HepG2 (cell line): Measurements from ENCODE around the gene OR2V2. TPM values are rescaled to one million over a fixed set of nuclear protein-coding genes. Genes with fewer than 3 reads are reported as not detected.

Experiments used
- ATF1 ChIP-seq: IDR thresholded peaks from 2 replicates; pipeline ENCODE4 v1.6.1; 2016; ENCODE audit warnings: mild to moderate bottlenecking, control low read depth
- CREB1 ChIP-seq, 2 experiments: fragments of 450-650 bp in 1 of 2; IDR thresholded peaks; 2 replicates each; pipeline ENCODE4 v1.6.1; 2016 to 2017; ENCODE audit warnings: control low read depth in 1 of 2, mild to moderate bottlenecking in 1 of 2, missing compliant biosample characterization in 1 of 2, missing genetic modification characterization in 1 of 2
- PCBP1 ChIP-seq: fragments of 200-400 bp; formaldehyde crosslinking; IDR thresholded peaks from 2 replicates; pipeline ENCODE4 v1.6.1; 2017; ENCODE audit warnings: mild to moderate bottlenecking, low read depth, low read length, borderline replicate concordance
- POLR2A ChIP-seq, 2 experiments: IDR thresholded peaks; 2 replicates each; pipeline ENCODE4 v1.6.1; 2011; ENCODE audit warnings: low read depth in 2 of 2, low read length in 2 of 2, mild to moderate bottlenecking in 1 of 2, moderate library complexity in 1 of 2; ENCODE audit not compliant: insufficient read depth in 1 of 2
- RFXANK ChIP-seq: IDR thresholded peaks from 2 replicates; pipeline ENCODE4 v1.6.1; 2016
- SOX6 ChIP-seq, 2 experiments: fragments of 450-650 bp in 1 of 2; sonication (generic) in 1 of 2; formaldehyde crosslinking in 1 of 2; IDR thresholded peaks; 2 replicates each; pipeline versions ENCODE4 v1.4.0 to v1.6.1; 2017 to 2020; ENCODE audit warnings: antibody characterized with exemption in 1 of 2, mild to moderate bottlenecking in 1 of 2, missing genetic modification reagents in 1 of 2
- ZNF329 ChIP-seq: sonication (generic); formaldehyde crosslinking; IDR thresholded peaks from 2 replicates; pipeline ENCODE4 v1.9.0; 2021; ENCODE audit warnings: low read depth, mild to moderate bottlenecking, missing genetic modification reagents
- ZNF550 ChIP-seq: sonication (generic); formaldehyde crosslinking; IDR thresholded peaks from 2 replicates; pipeline ENCODE4 v1.4.0; 2020; ENCODE audit warnings: mild to moderate bottlenecking, missing genetic modification reagents, borderline replicate concordance
- ZNF605 ChIP-seq: sonication (generic); formaldehyde crosslinking; IDR thresholded peaks from 2 replicates; pipeline ENCODE4 v1.8.0; 2022; ENCODE audit warnings: mild to moderate bottlenecking, missing genetic modification reagents
- ZNF614 ChIP-seq: IDR thresholded peaks from 2 replicates; pipeline ENCODE4 v1.6.1; 2018; ENCODE audit warnings: missing biosample characterization, missing genetic modification reagents, inconsistent platforms, borderline replicate concordance
- ZNF75D ChIP-seq: sonication (generic); formaldehyde crosslinking; IDR thresholded peaks from 2 replicates; pipeline ENCODE4 v1.8.1; 2023; ENCODE audit warnings: missing genetic modification reagents, mild to moderate bottlenecking, borderline replicate concordance
- ZNF773 ChIP-seq: sonication (generic); formaldehyde crosslinking; IDR thresholded peaks from 2 replicates; pipeline ENCODE4 v1.4.0; 2020; ENCODE audit warnings: missing genetic modification reagents, borderline replicate concordance
- polyA plus RNA-seq, 8 experiments: library from polyadenylated mRNA; depleted of rRNA in 3 of 8; stranded (reverse) in 7 of 8; unstranded in 1 of 8; fragments of >200 nt; fragmentation: Illumina TruSeq in 4 of 8; extraction: Trizol in 4 of 8; gene quantifications; 2 replicates each; pipeline versions ENCODE4 v1.2.1 to v1.2.3, GENCODE V29; 2011 to 2016; ENCODE audit warnings: low read depth in 4 of 8, missing spikeins in 1 of 8, mixed read lengths in 1 of 8; ENCODE audit not compliant: insufficient read depth in 1 of 8
- total RNA-seq, 5 experiments: library from RNA; depleted of rRNA; stranded (reverse); fragments of >200 nt; fragmentation: Illumina TruSeq; extraction: Trizol; gene quantifications; 2 replicates each; pipeline ENCODE4 v1.2.3, GENCODE V29; 2016; ENCODE audit warnings: low read depth in 1 of 5
- TF ChIP-seq, protein P1 (sequence below): sonication (generic); formaldehyde crosslinking; IDR thresholded peaks from 2 replicates; pipeline ENCODE4 v1.8.1; 2023; ENCODE audit warnings: mild to moderate bottlenecking, moderate library complexity, missing genetic modification reagents
- TF ChIP-seq, protein P2 (sequence below): sonication (generic); formaldehyde crosslinking; IDR thresholded peaks from 2 replicates; pipeline ENCODE4 v1.5.1; 2020; ENCODE audit warnings: mild to moderate bottlenecking, missing genetic modification reagents, borderline replicate concordance
- TF ChIP-seq, protein P3 (sequence below): IDR thresholded peaks from 2 replicates; pipeline ENCODE4 v1.6.1; 2016; ENCODE audit warnings: low read depth, missing genetic modification reagents, missing compliant biosample characterization

Gene OR2V2
- total and polyA plus RNA-seq, 2 of the 13 experiments (the other 11 are each of a cell fraction or from before 2014, with no cell fraction given) = not detected

DNA sequence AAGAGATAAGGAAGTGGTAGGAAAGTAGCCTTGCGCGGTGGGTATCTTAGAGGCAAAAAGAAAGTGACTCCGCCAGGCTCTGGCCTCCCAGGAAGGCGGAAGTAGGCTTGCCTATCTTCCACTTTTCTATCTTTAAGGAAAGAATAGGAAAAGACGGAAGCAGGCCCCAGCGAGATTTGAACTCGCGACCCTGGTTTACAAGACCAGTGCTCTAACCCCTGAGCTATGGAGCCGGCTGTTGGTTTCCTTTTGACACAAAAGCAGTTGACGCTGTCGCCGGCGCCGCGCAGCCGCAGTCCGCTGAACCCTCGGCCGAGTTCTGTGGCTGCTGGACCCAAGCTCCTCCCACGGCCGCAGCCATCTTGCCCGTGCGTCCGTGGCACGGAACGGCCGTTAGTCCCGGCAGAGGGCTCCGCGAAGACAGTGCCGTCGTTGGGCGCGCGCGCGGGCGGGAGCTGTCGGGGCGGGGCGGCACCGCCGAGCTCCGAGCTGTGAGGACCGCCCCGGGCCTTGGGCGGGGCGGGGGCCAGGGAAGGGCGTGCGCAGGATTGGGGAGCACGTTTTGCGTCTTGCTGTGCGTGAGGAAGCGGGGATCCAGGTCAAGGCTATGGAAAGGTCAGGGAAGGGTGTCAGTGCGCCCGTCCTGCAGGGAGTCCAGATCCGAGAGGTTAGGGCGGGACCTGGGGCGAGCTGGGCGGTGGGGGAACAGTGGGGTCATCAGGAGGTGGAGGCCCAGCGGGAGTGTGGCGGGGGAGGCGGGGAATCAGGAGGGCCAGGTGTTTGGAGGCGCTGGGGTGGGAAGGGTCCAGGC is 44.3 kb downstream of the OR2V2 start (continued):
- no peak; the same call in 1 of the 2 replicates for TF ChIP-seq PCBP1
- TF ChIP-seq ZNF550 (CRISPR knock-in tag) = no peak
- TF ChIP-seq RFXANK = no peak
- TF ChIP-seq SOX6 (IDR thresholded peaks at IDR 0.05) = no peak
- TF ChIP-seq SOX6 (CRISPR knock-in tag; IDR thresholded peaks at IDR 0.05) = peak; percentile 68
- no peak for TF ChIP-seq ATF1 (CRISPR knock-in tag)
- TF ChIP-seq, protein P1, sequence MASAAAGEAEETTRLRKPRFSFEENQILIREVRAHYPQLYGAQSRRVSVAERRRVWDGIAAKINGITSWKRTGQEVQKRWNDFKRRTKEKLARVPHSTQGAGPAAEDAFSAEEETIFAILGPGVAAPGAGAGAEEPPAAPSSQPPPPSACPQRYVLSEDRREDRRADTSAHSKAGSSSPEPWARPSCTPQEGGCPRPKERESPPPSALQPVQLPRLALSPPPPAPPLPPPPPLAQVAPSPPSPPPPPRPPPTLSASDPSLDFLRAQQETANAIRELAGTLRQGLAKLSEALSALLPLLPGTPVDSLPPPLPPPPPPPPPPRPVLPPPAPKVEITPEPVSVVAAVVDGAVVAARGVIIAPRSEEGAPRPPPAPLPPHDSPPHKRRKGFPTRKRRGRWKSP (CRISPR knock-in tag) = no peak; the same call in 1 of the 2 replicates
- TF ChIP-seq ZNF773 (CRISPR knock-in tag) = 0 out of 2 replicates have a peak, but pooled peaks have one; percentile 52
- TF ChIP-seq, protein P2, sequence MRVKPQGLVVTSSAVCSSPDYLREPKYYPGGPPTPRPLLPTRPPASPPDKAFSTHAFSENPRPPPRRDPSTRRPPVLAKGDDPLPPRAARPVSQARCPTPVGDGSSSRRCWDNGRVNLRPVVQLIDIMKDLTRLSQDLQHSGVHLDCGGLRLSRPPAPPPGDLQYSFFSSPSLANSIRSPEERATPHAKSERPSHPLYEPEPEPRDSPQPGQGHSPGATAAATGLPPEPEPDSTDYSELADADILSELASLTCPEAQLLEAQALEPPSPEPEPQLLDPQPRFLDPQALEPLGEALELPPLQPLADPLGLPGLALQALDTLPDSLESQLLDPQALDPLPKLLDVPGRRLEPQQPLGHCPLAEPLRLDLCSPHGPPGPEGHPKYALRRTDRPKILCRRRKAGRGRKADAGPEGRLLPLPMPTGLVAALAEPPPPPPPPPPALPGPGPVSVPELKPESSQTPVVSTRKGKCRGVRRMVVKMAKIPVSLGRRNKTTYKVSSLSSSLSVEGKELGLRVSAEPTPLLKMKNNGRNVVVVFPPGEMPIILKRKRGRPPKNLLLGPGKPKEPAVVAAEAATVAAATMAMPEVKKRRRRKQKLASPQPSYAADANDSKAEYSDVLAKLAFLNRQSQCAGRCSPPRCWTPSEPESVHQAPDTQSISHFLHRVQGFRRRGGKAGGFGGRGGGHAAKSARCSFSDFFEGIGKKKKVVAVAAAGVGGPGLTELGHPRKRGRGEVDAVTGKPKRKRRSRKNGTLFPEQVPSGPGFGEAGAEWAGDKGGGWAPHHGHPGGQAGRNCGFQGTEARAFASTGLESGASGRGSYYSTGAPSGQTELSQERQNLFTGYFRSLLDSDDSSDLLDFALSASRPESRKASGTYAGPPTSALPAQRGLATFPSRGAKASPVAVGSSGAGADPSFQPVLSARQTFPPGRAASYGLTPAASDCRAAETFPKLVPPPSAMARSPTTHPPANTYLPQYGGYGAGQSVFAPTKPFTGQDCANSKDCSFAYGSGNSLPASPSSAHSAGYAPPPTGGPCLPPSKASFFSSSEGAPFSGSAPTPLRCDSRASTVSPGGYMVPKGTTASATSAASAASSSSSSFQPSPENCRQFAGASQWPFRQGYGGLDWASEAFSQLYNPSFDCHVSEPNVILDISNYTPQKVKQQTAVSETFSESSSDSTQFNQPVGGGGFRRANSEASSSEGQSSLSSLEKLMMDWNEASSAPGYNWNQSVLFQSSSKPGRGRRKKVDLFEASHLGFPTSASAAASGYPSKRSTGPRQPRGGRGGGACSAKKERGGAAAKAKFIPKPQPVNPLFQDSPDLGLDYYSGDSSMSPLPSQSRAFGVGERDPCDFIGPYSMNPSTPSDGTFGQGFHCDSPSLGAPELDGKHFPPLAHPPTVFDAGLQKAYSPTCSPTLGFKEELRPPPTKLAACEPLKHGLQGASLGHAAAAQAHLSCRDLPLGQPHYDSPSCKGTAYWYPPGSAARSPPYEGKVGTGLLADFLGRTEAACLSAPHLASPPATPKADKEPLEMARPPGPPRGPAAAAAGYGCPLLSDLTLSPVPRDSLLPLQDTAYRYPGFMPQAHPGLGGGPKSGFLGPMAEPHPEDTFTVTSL = peak; percentile 66; the same call in 1 of the 2 replicates
- TF ChIP-seq, protein P3, sequence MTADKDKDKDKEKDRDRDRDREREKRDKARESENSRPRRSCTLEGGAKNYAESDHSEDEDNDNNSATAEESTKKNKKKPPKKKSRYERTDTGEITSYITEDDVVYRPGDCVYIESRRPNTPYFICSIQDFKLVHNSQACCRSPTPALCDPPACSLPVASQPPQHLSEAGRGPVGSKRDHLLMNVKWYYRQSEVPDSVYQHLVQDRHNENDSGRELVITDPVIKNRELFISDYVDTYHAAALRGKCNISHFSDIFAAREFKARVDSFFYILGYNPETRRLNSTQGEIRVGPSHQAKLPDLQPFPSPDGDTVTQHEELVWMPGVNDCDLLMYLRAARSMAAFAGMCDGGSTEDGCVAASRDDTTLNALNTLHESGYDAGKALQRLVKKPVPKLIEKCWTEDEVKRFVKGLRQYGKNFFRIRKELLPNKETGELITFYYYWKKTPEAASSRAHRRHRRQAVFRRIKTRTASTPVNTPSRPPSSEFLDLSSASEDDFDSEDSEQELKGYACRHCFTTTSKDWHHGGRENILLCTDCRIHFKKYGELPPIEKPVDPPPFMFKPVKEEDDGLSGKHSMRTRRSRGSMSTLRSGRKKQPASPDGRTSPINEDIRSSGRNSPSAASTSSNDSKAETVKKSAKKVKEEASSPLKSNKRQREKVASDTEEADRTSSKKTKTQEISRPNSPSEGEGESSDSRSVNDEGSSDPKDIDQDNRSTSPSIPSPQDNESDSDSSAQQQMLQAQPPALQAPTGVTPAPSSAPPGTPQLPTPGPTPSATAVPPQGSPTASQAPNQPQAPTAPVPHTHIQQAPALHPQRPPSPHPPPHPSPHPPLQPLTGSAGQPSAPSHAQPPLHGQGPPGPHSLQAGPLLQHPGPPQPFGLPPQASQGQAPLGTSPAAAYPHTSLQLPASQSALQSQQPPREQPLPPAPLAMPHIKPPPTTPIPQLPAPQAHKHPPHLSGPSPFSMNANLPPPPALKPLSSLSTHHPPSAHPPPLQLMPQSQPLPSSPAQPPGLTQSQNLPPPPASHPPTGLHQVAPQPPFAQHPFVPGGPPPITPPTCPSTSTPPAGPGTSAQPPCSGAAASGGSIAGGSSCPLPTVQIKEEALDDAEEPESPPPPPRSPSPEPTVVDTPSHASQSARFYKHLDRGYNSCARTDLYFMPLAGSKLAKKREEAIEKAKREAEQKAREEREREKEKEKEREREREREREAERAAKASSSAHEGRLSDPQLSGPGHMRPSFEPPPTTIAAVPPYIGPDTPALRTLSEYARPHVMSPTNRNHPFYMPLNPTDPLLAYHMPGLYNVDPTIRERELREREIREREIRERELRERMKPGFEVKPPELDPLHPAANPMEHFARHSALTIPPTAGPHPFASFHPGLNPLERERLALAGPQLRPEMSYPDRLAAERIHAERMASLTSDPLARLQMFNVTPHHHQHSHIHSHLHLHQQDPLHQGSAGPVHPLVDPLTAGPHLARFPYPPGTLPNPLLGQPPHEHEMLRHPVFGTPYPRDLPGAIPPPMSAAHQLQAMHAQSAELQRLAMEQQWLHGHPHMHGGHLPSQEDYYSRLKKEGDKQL = no peak
- no peak for TF ChIP-seq ZNF329 (CRISPR knock-in tag)
- TF ChIP-seq ZNF75D (CRISPR knock-in tag) = no peak
- TF ChIP-seq ZNF614 (CRISPR knock-in tag) = peak; percentile 77; the same call in 1 of the 2 replicates
- no peak; the same call in 1 of the 2 replicates for TF ChIP-seq ZNF605
- TF ChIP-seq CREB1 (IDR thresholded peaks at IDR 0.05) = no peak
- no peak for TF ChIP-seq CREB1 (CRISPR knock-in tag; IDR thresholded peaks at IDR 0.05)
- peak in 1 of 2 experiments; percentile 51; a peak in 1 of 4 replicates for TF ChIP-seq POLR2A (IDR thresholded peaks at IDR 0.05; ENCODE audit: insufficient read depth in 1 of 2, low read depth in 2 of 2, low read length in 2 of 2)
